Hepatic stellate cell (primary cell): ENCODE data around the gene C2CD4A.

Experiments
- DNase-seq: peaks from one replicate; pipeline ENCODE4 v3.0.0; 2011; ENCODE audit warnings: low spot score

Gene C2CD4A

GRCh38 chr15:62099094-62099601 is 32.4 kb downstream of the C2CD4A start:
- DNase-seq: peak; percentile 26

GRCh38 chr15:62103431-62103830 is 36.7 kb downstream of the C2CD4A start:
- DNase-seq: no peak

- no peak for DNase-seq
These were observed 37.6 kb downstream of the C2CD4A start for GRCh38 chr15:62104401-62104800.

- no peak for DNase-seq
These were observed 38.1 kb downstream of the C2CD4A start for GRCh38 chr15:62104846-62105245.

- no peak for DNase-seq
These were observed 38.5 kb downstream of the C2CD4A start for GRCh38 chr15:62105266-62105665.

- no peak for DNase-seq
These were observed 39.3 kb downstream of the C2CD4A start for GRCh38 chr15:62106096-62106495.

GRCh38 chr15:62107571-62108121 is 40.9 kb downstream of the C2CD4A start:
- DNase-seq: no peak

- DNase-seq: no peak
These were observed 41.6 kb downstream of the C2CD4A start for GRCh38 chr15:62108411-62108810.

- DNase-seq: no peak
These were observed 42.7 kb downstream of the C2CD4A start for GRCh38 chr15:62109437-62109836.

GRCh38 chr15:62109982-62110851 is 43.4 kb downstream of the C2CD4A start:
- DNase-seq: peak; percentile 23

GRCh38 chr15:62112081-62112480 is 45.3 kb downstream of the C2CD4A start:
- no peak for DNase-seq

- DNase-seq: peak; percentile 61
These were observed 46.1 kb downstream of the C2CD4A start for GRCh38 chr15:62112616-62113593.

- DNase-seq: no peak
These were observed 49.1 kb downstream of the C2CD4A start for GRCh38 chr15:62115847-62116246.

- no peak for DNase-seq
These were observed 51.9 kb downstream of the C2CD4A start for GRCh38 chr15:62118520-62119226.

- DNase-seq: peak; percentile 70
These were observed 52.6 kb downstream of the C2CD4A start for GRCh38 chr15:62119227-62119864.

- DNase-seq: no peak
These were observed 53.1 kb downstream of the C2CD4A start for GRCh38 chr15:62119874-62120273.
